GM21737 (cell line): ENCODE measurements around the gene CUL3.
"Not testable (repeated sequence)": the region's sequence is repeated elsewhere in the genome, so short reads cannot be mapped to it uniquely, and the experiment has no call there.

Source experiments
- ATAC-seq: cut with Tn5 transposase; IDR thresholded peaks from one replicate; pipeline ENCODE4 v1.9.1; 2021; ENCODE audit warnings: mild to moderate bottlenecking, moderate library complexity; ENCODE audit not compliant: unreplicated experiment

CUL3 gene

DNA sequence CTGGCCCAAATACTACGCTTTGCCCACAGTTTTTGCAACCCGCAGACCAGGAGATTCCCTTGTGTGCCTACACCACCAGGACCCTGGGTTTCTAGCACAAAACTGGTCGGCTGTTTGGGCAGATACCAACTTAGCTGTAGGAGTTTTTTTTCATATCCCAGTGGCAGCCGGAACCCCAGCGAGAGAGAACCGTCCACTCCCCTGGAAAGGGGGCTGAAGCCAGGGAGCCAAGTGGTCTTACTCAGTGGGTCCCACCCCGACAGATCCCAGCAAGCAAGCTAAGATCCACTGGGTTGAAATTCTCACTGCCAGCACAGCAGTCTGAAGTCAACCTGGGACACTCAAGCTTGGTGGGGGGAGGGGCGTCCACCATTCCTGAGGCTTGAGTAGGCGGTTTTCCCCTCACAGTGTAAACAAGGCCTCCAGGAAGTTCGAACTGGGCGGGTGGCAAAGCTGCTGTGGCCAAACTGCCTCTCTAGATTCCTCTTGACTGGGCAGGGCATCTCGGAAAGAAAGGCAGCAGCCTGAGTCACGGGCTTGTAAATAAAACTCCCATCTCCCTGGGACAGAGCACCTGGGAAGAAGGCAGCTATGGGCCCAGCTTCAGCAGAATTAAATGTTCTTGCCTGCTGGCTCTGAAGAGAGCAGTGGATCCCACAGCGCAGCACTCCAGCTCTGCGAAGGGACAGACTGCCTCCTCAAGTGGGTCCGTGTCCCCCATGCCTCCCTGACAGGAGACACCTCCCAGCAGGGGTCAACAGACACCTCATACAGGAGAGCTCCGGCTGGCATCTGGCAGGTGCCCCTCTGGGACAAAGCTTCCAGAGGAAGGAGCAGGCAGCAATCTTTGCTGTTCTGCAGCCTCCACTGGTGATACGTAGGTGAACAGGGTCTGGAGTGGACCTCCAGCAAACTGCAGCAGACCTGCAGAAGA lies 99.8 kb downstream of the CUL3 start:
- ATAC-seq: not testable (repeated sequence)

GRCh38 chr2:224479826-224480225 lies 105.3 kb downstream of the CUL3 start:
- ATAC-seq: no peak

DNA sequence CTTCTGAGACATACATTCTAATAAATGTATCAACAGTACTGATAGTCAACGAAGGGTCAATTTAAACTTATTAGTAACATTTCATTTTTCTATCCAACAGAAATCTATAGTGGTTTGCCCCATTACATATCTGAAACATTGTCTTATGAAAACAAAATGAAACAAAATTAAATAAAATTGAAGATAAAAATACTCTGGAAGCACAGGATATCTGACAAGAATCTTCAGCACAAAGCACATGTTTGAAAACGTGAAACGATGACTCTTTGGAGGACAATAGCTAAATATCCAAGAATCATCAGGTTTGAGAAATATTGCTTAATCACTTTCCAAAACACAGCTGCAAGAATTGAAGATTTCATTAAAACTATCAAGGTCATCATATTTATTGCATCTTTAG lies 112.3 kb downstream of the CUL3 start:
- no peak for ATAC-seq

GRCh38 chr2:224472137-224472536 lies 113.0 kb downstream of the CUL3 start:
- ATAC-seq: no peak

GRCh38 chr2:224469374-224469964 lies 115.7 kb downstream of the CUL3 start:
- ATAC-seq: no peak

GRCh38 chr2:224466304-224466895 lies 118.8 kb downstream of the CUL3 start:
- ATAC-seq: no peak

- ATAC-seq: no peak
These were observed 123.8 kb downstream of the CUL3 start for GRCh38 chr2:224461391-224461790.

GRCh38 chr2:224457408-224458096 lies 127.6 kb downstream of the CUL3 start:
- ATAC-seq: no peak

- ATAC-seq: no peak
These were observed 131.3 kb downstream of the CUL3 start for GRCh38 chr2:224453892-224454291.

DNA sequence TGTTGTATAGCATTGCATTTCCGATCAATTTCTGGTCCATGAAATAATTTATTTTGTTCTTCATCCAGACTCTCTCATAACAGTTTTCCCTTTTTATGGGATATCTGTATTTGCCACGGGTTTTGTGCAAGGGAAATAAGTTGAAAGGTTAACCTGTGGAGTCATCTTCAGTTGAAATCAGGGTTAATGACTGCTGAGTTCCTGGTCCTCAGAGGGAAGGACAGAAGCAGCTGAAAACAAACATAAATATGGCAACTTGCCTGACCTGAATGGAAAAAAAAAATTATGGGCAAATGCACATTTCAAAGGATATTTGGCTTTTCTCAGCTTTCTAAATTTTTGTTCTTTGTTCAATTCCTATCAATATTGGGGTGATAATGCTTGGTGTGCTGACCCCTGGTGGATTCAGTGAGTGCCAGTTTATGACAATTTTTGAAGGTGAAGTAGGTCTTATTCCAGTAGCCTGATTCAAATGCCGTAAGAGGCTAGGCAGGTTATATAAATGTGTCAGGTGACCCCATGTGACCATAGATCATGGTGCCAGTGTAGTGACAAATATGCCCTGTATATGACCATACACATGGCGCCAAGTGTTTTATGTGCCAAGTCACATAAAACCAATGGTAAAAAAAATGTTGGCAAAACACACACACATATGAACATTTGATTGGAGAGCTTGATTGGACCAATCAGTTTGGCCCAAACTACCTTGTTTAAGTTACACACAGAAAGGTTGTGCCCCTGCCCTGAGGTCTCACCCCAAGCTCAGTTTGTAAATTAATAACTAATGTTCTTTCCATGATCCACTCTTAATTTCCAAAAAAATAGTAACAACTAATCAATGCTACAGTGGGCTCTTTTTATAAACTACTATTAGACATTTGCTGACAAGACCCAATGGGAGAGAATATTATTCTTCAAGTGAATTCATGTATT lies 135.7 kb downstream of the CUL3 start:
- ATAC-seq: no peak

DNA sequence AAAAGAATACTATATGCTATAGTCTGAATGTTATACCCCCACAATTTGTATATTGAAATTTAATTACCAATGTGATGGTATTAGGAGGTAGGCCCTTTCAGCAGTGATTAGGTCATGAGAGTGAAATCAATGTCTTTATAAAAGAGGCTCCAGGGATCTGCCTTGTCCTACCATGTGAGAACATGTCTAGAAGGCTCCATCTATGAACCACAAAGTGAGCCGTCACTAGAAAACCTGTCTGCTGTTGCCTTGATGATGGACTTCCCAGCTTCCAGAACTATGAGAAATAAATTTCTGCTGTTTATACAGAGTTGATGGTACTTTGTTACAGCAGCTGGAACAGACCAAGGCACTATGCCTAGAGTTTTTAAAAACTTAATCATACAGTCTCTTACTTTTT lies 136.9 kb downstream of the CUL3 start:
- no peak for ATAC-seq

DNA sequence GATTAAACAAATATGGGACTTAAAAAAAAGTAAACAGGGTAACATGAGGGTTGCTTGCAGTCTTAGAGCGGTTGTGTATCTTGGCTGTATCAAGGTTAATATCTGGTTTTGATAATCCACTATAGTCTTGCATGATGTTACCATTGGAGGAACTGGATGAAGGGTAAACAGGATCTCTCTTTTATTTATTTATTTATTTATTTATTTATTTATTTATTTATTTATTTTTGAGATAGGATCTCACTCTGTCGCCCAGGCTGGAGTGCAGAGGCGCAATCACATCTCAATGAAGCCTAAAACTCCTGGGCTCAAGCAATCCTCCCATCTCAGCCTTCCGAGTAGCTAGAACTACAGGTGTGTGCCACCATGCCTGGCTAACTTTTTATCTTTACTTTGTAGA lies 140.4 kb downstream of the CUL3 start:
- ATAC-seq: no peak

- no peak for ATAC-seq
These were observed 141.1 kb downstream of the CUL3 start for GRCh38 chr2:224444021-224444420.

- ATAC-seq: no peak
These were observed 142.8 kb downstream of the CUL3 start for GRCh38 chr2:224442071-224442967.

DNA sequence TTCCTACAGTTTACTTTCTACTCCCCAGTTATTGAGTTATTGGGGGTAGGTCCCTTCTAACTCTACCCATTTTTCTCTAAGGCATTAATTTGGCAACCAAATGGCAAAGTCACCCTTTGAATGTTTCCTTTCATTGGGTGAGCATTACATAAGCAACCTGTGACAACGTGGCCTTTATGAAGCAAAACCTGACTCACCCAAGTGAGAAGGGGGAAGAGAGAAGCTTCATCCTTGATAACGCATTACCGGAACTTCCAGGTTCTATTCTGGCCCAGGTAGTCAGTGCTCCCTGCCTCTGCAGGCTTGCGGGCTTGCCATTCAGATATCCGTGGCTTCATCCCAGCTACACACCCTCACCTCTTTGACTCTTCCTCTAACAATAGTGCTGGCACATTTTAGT lies 144.2 kb downstream of the CUL3 start:
- ATAC-seq: no peak

DNA sequence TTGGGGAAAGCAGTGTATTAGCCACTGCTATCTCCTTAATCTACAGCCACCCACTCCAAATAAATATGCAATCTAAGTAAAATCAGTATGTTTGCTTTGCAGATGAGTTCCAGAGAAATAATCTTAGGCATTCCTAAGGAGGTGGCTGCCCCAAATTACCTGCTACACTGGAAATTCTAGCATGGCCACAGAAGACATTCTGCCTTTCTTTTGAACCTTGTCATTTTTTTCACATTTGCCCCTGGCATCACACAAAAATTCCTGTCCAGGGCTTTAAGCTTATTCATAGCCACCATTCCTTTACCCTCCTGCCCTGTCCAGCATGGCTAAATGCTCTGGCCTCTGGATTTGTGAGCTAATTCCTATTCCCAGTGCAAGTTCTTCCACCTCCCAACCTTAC lies 146.4 kb downstream of the CUL3 start:
- no peak for ATAC-seq

- no peak for ATAC-seq
These were observed 148.5 kb downstream of the CUL3 start for GRCh38 chr2:224436634-224437033.

DNA sequence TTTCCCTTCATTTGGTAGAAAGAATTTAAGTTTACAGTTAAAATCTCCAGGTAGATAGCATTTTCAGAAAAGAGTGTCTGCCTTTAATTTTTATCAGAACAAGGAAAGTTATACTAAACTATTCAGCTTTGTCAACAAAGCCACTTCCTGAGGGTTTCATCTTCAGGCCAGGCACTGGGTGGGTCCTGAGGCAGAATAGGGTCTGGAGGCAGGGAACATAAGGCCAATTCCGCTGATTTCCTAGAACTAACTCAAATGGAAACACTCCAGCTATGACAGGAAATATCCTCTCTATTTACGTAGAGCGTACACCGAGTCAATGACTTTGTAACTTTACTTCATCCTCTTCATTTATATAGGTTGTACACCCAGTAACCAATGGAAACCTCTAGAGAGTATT lies 150.5 kb downstream of the CUL3 start:
- no peak for ATAC-seq

DNA sequence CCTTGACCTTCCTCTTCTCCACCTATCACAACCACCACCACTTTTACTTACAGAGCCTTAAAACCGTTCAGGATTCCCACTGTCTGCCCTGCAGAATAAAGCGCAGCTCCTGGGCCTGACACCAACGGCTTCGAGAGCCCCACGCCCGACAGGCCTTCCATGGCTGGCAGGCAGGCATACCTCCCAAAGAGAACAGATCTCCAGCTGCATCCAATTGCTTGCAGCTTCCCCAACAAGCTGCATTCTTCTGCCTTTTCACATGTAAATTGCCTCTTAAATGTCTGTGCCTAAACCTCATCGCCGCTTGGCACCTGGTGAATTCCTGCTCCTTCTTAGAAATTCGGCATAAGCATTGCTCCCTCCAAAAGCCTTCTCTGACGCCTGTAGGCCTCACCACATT lies 151.7 kb downstream of the CUL3 start:
- no peak for ATAC-seq
